ENCODE data around the gene UCKL1.

The UCKL1 gene

DNA sequence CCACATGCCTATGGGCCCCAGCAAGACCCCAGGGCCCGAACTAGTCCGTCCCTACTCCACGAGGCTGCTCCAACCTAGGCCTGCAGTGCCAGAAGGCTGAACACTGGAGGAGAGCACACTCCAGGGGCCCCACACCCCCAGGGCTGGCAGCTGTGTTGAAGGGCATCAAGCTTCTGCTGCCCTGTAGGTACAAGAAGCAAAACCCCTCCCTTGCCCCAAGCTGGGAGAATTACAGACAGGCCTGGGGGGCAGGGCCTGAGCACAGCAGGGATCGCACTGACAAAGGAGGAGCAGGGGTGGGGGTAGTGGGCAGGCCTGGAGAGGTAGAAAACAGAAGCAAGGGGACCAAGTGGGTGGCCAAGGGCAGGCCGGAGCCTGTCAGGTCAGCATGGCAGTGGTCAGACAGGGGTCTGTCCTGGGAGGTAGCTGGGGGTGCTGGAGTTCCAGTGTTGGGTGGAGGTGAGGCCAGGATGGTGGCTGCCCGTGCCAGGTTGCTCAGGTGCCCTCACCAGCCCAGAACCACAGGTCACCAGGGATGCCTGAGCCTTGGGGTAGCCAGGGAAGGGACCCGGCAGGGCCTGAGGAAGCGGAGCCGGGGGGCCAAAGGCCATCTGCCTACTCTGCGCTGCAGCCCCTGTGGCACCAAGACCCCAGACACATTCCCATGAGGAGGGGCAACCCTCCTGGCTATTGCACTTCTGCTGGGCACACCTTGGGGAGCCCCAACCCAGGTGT, 2.9 kb upstream of the UCKL1 start:
- DNase-seq, result no peak

DNA sequence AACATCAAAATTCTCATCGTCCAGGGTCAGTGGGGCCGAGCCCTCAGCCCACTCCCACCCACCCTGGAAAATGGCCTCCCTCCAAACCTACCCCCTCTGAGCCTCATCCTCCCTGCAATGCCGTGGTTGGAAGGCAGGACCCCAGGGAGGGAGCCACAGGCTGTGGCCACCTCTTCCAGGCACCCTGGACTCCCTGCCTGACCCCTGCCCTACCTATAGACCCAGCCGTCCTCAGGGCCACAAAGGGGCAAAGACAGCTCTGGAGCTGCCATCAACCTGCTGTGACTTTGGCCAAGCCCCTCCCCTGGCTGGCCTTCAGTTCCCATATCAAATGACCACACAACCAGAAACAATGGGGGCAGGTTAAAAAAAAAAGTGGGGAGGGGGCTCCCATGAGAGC, 2.3 kb upstream of the UCKL1 start:
- no peak for DNase-seq

GRCh38 chr20:63957690-63958441, 1.6 kb upstream of the UCKL1 start:
- DNase-seq, result no peak

GRCh38 chr20:63957004-63957689, 931 bp upstream of the UCKL1 start:
- DNase-seq, result peak; percentile 34

DNA sequence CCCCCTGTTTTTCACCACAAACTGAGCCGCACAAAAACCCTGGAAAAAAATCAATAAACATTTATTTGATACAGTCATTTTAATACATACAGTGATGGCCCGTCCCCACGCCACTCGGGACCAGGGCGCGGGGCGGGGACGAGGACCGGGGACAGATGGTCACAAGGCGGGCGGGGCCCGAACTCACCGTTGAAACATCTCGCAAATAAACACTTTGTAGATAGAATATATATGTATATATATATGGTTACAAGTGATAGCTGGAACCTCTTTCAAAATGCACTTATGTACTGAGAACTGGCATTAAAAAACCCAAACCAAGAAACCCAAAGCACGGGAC, 418 bp upstream of the UCKL1 start:
- no peak for DNase-seq

- peak; percentile 39 for DNase-seq
Measured at GRCh38 chr20:63955281-63955826, 862 bp downstream of the UCKL1 start.

DNA sequence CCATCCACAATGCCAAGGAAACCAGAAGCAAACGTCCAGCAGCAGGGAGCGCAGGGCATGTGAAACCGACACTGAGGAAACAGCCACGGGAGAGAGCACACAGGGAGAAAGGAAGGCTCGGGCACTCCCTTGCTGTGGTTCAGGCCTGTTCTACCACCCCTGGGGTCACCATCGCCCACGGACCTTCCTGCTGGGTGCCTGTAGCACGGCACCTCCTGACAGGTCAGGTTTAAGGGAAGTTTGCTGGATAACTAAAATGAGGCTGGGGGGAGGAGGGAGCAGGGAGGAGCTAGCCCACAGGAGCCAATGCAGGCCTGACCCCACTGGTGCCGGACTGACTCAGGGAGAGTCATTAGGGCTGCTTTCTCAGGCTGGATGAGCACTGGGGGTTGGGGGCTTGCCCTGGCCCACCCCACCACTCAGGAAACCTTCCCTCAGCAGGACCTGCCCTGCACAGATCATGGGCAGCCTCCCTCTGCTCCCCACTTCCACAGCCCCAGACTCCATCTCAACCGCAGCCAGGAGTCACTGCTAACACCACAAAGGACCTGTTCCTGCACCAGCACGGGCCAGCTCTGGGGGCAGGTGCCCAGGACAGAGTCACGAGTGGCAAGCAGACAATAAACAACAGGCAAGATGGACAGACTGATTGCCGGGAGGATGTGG, 2.3 kb downstream of the UCKL1 start:
- no peak for DNase-seq

- DNase-seq, result no peak
Measured at GRCh38 chr20:63952769-63953168, 3.4 kb downstream of the UCKL1 start.

GRCh38 chr20:63952210-63952535, 4.0 kb downstream of the UCKL1 start:
- DNase-seq, result no peak

GRCh38 chr20:63951398-63952209, 4.6 kb downstream of the UCKL1 start:
- no peak for DNase-seq

GRCh38 chr20:63950701-63951397, 5.4 kb downstream of the UCKL1 start:
- no peak for DNase-seq

GRCh38 chr20:63947638-63948456, 8.4 kb downstream of the UCKL1 start:
- DNase-seq, result no peak

- DNase-seq, result no peak
Measured at GRCh38 chr20:63946986-63947637, 9.1 kb downstream of the UCKL1 start.

DNA sequence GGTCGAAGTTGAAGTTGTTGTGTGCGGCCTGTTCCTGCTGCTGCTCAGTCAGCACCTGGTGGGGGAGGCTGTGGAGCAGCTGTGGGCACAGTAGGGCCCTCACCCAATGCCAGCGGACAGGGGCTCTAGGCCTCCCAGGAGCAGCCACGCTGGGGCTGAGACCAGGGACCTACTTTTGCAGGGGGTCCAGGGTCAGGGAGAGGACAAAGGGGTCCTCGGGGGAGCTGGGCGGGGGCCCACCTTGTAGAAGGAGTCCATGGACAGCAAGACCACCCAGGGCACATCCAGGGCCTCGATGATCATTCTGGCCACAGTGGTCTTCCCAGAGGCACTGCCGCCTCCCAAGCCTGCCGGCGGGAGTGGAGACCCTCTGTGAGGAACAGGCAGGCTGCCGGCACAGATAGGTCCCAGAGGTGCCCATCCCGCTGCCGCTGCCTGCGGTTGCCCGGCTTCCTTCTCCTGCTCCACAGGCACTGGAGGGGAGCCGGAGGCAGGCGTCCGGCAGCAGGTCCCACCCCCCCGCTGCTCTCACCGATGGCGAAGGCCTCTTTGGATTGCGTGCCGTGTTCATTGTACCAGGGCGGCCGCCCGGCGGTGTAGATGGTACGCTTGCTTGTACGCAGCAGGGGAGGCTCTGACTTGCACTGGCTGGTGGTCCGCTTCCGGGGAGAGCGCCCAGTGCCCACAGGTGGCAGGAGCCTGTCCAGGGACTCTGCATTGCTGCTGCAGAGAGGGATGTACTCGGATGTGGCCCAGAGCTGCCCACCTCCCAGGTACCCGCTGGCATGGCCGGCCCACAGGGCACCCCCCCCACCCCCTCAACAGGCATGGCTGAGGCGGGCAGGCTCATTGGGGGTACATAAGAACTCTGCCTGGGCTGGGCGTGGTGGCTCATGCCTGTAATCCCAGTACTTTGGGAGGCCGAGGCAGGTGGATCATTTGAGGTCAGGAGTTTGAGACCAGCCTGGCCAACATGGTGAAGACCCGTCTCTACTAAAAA, 10.0 kb downstream of the UCKL1 start:
- no peak for DNase-seq

DNA sequence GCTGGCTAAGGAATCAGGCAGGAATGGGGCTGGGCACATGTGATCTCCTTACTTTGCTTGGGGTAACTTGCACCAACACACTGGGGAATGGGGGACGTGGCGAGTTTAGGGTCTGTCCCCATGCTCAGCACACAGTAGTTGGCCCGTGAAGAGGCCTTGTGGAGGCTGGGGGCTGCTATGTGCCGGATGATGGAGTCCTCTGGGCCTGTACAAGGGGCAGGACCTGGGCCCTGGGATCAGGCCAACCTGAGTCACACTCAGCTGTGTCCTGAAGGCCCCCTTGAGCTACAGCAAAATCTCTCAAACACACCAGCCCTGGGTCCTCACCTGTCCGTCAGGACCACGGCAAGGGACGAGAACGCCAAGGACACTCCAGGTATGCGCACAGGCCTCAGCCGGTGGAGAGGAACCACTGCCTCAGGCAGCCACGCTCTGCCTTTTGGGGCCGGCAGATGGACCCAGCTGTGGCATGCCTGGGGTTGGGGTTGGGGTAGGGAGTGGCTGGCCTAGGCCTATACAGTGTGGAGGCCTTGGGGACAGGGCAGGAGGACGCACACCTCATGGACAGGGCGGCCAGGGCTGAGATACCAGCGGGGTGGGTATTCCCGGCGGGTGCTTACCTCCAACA, 11.1 kb downstream of the UCKL1 start:
- no peak for DNase-seq

GRCh38 chr20:63944078-63944941, 11.9 kb downstream of the UCKL1 start:
- no peak for DNase-seq

DNA sequence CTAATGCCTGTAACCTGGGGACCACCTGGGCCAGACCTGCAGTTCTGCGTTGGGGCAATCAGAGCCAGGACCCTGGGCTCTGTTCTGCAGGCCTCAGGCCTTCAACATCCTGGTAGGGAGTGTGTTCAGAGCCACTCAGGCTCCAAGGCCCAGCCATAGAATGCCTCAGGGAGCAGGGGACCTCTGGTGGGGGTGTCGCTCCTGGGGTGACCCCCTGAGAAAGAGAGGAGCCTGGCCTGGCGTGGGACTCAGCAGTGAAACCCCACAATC, 12.5 kb downstream of the UCKL1 start:
- DNase-seq, result no peak
